Activated gamma-delta T cell treated with anti-CD3 and anti-CD28 coated beads, Interleukin-2, amount 50 U/mL, for 16 hours (primary cell): ENCODE results near the gene ASPRV1.
"Not testable (repeated sequence)": the region's sequence is repeated elsewhere in the genome, so short reads cannot be mapped to it uniquely, and the experiment has no call there.

Experiments
- DNase-seq: peaks from one replicate; pipeline ENCODE4 v3.0.0-alpha.2; 2020; ENCODE audit warnings: low read depth

The ASPRV1 gene

GRCh38 chr2:69961496-69961895 is at the start of gene ASPRV1:
ASPRV1 (minus strand) TSS chr2:69961631; CDS start chr2:69961436, 195 bp downstream.
- no peak for DNase-seq

DNA sequence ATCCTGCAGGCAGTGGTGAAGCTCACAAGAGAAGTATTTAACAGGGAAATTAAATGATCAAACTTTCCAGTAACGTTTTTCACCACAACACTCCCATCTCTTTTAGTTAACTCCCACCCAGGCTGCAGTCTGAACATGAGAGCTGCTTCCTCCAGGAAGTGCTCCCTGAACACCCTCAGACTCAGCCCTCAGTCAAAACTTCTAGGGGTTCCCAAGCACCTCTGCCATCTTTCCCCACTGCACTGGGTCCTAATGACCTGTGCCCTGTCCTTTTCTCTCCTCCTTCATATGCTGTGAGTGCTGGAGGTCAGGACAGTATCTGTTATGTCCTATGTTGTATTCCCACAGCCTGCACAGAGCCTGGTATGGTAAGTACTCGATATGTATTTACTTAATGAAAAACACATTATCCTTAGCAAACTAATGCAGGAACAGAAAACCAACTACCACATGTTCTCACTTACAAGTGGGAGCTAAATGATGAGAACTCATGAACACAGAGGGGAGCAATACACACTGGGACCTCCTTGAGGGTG is 49.2 kb upstream of the ASPRV1 start:
- no peak for DNase-seq

DNA sequence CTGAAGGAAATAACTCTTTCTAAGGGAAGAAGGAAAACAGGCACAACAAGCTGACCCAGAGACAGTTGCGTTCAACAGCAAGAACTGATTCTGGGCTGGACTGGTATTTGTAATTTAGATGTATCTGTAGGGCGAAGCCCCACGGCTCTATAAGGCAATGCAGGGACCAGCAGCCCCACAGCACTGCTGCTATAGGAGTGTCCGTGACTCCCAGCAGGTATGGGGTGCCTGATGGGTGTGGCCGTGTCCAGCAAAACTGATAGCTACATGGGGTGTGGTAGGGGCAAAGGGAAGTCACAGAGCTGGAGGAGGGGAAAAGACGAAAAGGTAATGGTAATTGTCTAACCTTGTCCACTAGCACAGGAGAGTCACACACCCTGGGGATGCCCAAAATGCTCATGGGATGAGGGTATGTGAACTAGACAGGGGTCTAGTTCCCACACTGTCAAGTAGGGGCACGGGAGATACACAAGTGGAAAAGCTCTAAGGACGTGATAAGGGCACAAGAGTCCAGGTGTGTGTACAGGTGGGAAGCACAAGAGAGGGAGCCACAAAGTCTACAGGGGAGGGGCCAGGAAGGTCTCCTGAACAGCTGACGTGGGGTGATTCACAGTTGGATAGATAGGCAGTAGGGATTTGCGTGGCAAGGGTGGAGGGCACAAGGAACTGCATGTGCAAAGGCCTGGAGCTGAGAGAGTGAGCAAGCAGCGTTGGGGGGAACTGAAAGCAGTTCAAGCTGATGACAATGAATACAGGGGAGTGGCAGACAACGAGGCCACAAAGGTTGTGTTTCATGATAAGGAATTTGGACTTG is 48.5 kb upstream of the ASPRV1 start:
- no peak for DNase-seq

- DNase-seq = no peak
Measured at GRCh38 chr2:70008290-70008689, 46.9 kb upstream of the ASPRV1 start.

DNA sequence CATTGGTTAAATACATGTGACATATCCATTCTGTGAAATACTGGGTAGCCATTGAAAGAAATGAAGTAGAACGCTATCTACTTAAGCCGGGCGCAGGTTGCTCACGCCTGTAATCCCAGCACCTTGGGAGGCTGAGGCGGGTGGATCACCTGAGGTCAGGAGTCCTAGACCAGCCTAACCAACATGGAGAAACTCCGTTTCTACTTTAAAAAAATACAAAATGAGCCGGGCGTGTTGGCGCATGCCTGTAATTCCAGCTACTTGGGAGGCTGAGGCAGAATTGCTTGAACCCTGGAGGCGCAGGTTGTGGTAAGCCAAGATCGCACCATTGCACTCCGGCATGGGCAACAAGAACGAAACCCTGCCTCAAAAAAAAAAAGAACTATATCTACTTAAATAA is 45.7 kb upstream of the ASPRV1 start:
- no peak for DNase-seq

- DNase-seq = no peak
Measured at GRCh38 chr2:70006447-70006784, 45.0 kb upstream of the ASPRV1 start.

- DNase-seq = no peak
Measured at GRCh38 chr2:70005752-70006446, 44.5 kb upstream of the ASPRV1 start.

- no peak for DNase-seq
Measured at GRCh38 chr2:70005216-70005615, 43.8 kb upstream of the ASPRV1 start.

DNA sequence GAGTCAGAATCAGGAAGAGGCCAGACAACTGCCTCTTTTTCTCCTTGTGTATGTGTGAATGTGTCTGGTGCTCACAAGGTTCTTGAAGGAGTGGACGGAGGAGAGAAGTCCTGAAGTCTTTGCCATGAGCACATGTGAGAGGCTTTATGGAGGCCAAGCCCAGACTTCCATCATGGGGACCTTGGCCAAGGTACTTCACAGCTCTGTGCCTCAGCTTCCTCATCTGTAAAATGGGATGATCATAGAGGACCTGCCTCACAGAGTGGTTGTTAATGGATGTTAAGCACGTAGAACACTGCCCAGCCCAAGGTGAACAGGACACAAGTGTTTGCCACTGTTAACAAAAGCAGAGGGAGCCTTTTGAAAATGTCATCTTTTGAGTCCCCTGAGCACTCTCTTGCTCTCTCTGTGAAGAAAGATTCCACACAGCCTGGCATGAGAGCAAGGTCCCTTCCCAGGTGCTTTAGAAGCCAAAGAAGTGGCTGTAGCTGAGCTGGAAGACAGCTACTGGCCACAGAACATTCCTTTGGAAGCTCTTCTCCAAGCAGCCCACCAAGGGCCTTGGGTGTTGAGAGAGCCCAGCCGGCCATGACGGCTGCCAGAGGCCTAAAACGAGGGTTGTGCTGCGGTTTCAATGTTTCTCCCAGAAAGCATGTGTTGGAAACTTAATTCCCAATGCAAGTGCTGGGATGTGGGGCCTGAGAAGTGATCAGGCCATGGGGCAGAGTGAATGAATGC is 41.8 kb upstream of the ASPRV1 start:
- DNase-seq = no peak

GRCh38 chr2:70002241-70002899 is 40.9 kb upstream of the ASPRV1 start:
- DNase-seq = no peak

- DNase-seq = not testable (repeated sequence)
Measured at GRCh38 chr2:70000529-70000928, 39.1 kb upstream of the ASPRV1 start.

DNA sequence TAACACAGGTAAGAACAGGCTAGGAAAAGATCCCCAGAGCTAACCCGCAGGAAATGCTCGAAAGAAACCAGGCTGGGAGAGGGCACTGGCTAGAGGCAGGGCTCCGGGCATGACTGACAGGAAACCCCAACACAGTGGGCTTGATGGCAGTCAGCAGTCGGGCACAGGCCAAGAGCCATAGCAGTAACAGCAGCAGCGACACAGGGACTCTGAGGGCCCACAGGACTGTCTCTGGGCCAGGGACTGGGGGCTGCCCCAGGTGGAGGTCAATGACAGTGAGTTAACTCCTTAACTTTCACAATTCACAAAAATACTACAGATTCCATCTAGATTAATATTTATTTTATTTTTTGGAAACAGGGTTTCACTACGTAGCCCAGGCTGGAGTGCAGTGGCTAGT is 37.3 kb upstream of the ASPRV1 start:
- no peak for DNase-seq

- DNase-seq = no peak
Measured at GRCh38 chr2:69997015-69997830, 35.8 kb upstream of the ASPRV1 start.

GRCh38 chr2:69995511-69995910 is 34.1 kb upstream of the ASPRV1 start:
- no peak for DNase-seq

- no peak for DNase-seq
Measured at GRCh38 chr2:69994166-69994565, 32.7 kb upstream of the ASPRV1 start.

DNA sequence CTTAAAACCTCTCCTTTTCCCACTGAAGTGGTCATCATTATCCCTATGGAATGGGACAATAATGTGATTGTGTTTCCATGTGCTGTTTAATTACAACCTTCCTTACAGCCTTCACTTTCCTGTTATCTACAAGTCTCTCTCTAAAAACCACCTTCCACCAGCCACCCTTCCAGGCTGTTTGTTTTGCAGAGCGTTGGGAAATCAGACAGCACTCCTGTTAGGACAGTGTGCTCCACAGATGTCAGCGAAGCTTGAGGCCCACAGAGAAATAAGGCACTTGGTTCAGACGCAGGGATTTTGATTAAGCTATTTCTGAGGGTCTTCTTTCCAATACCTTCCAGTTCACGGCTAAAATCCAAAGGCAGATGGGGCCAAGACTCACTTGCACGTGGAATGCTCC is 32.3 kb upstream of the ASPRV1 start:
- no peak for DNase-seq

GRCh38 chr2:69993048-69993565 is 31.7 kb upstream of the ASPRV1 start:
- DNase-seq = no peak

DNA sequence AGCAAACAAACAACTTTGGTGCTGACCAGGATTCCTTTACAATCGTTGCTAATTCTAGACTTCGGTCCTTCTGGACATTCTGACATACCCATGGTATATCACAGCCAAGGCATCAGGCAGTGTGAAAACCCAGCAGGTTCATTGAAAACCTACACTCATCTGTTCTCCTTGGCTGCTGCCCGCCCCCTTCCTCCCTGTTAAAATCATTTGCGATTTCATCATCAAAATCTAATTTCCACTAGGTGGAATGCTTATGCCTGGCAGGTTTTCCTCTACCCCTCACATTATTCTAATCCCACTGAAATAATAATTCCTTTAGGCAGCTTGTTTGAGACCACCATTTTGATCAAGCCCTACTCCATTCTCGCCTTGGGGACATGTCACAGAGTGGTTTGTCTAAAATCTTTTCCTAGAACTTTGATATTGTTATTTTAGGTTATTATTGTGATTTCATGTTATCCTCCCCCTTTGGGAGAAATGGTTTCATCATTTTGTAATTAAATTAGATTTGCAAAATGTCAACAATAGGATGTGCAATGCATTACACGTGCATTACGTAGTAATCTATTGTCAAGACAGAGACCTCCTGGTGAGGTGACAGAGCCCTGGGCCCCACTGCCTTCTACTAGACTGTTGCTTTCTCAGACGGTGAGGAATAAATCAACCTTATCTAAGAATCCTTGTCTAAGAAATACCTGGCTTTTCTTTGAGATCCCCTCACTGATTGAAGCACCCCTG is 31.0 kb upstream of the ASPRV1 start:
- DNase-seq = no peak

- DNase-seq = no peak
Measured at GRCh38 chr2:69989441-69990105, 28.1 kb upstream of the ASPRV1 start.

DNA sequence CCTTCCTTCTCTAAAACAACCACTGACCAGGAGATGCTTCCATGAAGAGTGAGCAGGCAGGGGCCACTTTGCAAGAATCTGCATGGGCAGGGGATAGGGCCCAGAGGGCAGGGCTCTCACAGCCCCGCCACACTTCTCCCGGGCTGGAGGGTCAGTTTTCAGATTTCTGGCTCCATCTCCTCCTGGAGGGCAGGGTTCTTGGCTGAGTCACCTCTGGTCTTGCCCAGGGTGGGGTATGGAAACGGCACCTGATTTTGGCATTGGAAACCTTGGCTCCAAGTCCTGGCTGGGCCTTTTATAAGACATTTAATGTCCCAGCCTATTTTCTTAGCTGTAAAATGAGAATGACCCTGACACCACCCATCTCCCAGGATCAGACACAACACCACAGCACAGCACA is 27.6 kb upstream of the ASPRV1 start:
- DNase-seq = no peak
